Lung (tissue), 12 donors: Measurements from ENCODE around the gene ELP4. TPM values are rescaled to one million over a fixed set of nuclear protein-coding genes. Genes with fewer than 3 reads are reported as not detected.

ENCODE experiments used
- ATAC-seq: fragments of 200-7000 bp; cut with Tn5 transposase; one replicate; pipeline ENCODE4 v1.9.1; 2020; ENCODE audit warnings: moderate number of reproducible peaks; ENCODE audit not compliant: insufficient read depth, low FRiP score
- DNase-seq, 3 donors: peaks; one replicate each; pipeline ENCODE4 v3.0.0-alpha.2; 2013 to 2017
- H3K27ac ChIP-seq, 2 donors: one replicate each; pipeline ENCODE4 v1.5.1; 2013; ENCODE audit warnings: mild to moderate bottlenecking in 2 of 2, moderate library complexity in 2 of 2, control low read depth in 1 of 2, inconsistent platforms in 1 of 2, low read depth in 1 of 2, low read length in 1 of 2
- H3K27me3 ChIP-seq, 3 donors: one replicate each; pipeline ENCODE4 v1.5.1; 2013; ENCODE audit warnings: low read length in 2 of 3; ENCODE audit not compliant: control insufficient read depth in 3 of 3, insufficient read depth in 3 of 3
- H3K36me3 ChIP-seq, 4 donors: one replicate each; pipeline ENCODE4 v1.5.1; 2013; ENCODE audit warnings: low read length in 4 of 4, mild to moderate bottlenecking in 1 of 4, moderate library complexity in 1 of 4; ENCODE audit not compliant: control insufficient read depth in 4 of 4, insufficient read depth in 4 of 4
- H3K4me1 ChIP-seq, 5 donors: one replicate each; pipeline ENCODE4 v1.5.1; 2013; ENCODE audit warnings: low read length in 5 of 5, mild to moderate bottlenecking in 2 of 5, moderate library complexity in 1 of 5; ENCODE audit not compliant: control insufficient read depth in 5 of 5, insufficient read depth in 5 of 5
- H3K4me3 ChIP-seq: one replicate; pipeline ENCODE4 v1.5.1; 2013; ENCODE audit warnings: mild to moderate bottlenecking, control low read depth, moderate library complexity
- H3K9ac ChIP-seq, 2 donors: one replicate each; pipeline ENCODE4 v1.5.1; 2013; ENCODE audit warnings: low read length in 2 of 2, control low read depth in 1 of 2; ENCODE audit not compliant: insufficient read depth in 1 of 2
- H3K9me3 ChIP-seq, 4 donors: one replicate each; pipeline ENCODE4 v1.5.1; 2013; ENCODE audit warnings: low read length in 3 of 4, mild to moderate bottlenecking in 1 of 4, moderate library complexity in 1 of 4; ENCODE audit not compliant: control insufficient read depth in 4 of 4, insufficient read depth in 3 of 4
- WGBS, 2 donors: extraction: QIAGEN DNeasy Blood & Tissue Kit; methylation state at CpG; one replicate each; pipeline ENCODE4 v1.1.7; 2013; 5-methylcytosine and 5-hydroxymethylcytosine counted together
- polyA plus RNA-seq, 2 donors: library from polyadenylated mRNA; stranded (reverse); fragments of 200-250 nt; gene quantifications; one replicate each; pipeline ENCODE4 v1.2.1, GENCODE V29; 2013
- total RNA-seq, 2 donors: library from RNA; depleted of rRNA in 1 of 2; stranded (reverse); fragments of >200 nt in 1 of 2; gene quantifications; one replicate each; pipeline ENCODE4 v1.2.1, GENCODE V29; 2014 to 2021
- TF ChIP-seq, protein P1 (sequence below): IDR thresholded peaks from 2 replicates; pipeline ENCODE4 v1.5.1; 2012; ENCODE audit warnings: mild to moderate bottlenecking; ENCODE audit errors: control extremely low read depth, extremely low read depth
- donor health status: control.
- donor health status: control.
- donor health status: Bipolar disorder and iron deficiency.
- donor health status: healthy.
- donor health status: DM: yes; HTN: yes; CAD: no.

The ELP4 gene
- total and polyA plus RNA-seq, 4 donors, result 7.7 to 47.8 (median 13.7) TPM

- WGBS, 2 donors, result 36% methylated on average over 1 of the region's 1 CpG
- DNase-seq (no peak), ATAC-seq (no peak)
- peaks cover 0 to 2% (median 0%) of the 10 kb centered on the region in 4 donors for H3K9me3 ChIP-seq
- no peaks in the 10 kb centered on the region for H3K4me1 ChIP-seq
- TF ChIP-seq, protein P1, sequence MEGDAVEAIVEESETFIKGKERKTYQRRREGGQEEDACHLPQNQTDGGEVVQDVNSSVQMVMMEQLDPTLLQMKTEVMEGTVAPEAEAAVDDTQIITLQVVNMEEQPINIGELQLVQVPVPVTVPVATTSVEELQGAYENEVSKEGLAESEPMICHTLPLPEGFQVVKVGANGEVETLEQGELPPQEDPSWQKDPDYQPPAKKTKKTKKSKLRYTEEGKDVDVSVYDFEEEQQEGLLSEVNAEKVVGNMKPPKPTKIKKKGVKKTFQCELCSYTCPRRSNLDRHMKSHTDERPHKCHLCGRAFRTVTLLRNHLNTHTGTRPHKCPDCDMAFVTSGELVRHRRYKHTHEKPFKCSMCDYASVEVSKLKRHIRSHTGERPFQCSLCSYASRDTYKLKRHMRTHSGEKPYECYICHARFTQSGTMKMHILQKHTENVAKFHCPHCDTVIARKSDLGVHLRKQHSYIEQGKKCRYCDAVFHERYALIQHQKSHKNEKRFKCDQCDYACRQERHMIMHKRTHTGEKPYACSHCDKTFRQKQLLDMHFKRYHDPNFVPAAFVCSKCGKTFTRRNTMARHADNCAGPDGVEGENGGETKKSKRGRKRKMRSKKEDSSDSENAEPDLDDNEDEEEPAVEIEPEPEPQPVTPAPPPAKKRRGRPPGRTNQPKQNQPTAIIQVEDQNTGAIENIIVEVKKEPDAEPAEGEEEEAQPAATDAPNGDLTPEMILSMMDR, result no peak
- H3K4me3 ChIP-seq, result no peak overlapping the region
- no peaks in the 10 kb centered on the region for H3K36me3 ChIP-seq
- no peak overlapping the region for H3K9ac ChIP-seq
- peaks cover 3 to 93% (median 76%) of the 10 kb centered on the region in 3 donors for H3K27me3 ChIP-seq
- H3K27ac ChIP-seq, result no peak overlapping the region
Observed at GRCh38 chr11:31834237-31834636, 324.7 kb downstream of the ELP4 start.

Other genes with a start within 250 kb of the ELP4 start
- gene DCDC1, start 140.0 kb upstream of the ELP4 start, total RNA-seq, result 10 to 100 TPM in 1 of 2 donors, 1 to 10 TPM in 1; 8.9 to 20.6 TPM
- under 1 TPM; 0.47 to 0.58 TPM for gene DCDC1, start 140.0 kb upstream of the ELP4 start, polyA plus RNA-seq
- gene DNAJC24, start 139.9 kb upstream of the ELP4 start, total RNA-seq, result 10 to 100 TPM; 13.0 to 25.4 TPM
- gene DNAJC24, start 139.9 kb upstream of the ELP4 start, polyA plus RNA-seq, result 1 to 10 TPM; 4.9 to 6.4 TPM
- 10 to 100 TPM; 12.6 to 25.7 TPM for gene IMMP1L, start 145 bp upstream of the ELP4 start, total RNA-seq
- 10 to 100 TPM; 12.6 to 47.9 TPM for gene IMMP1L, start 145 bp upstream of the ELP4 start, polyA plus RNA-seq